KBM-7 (cell line): Measurements from ENCODE around the gene MRS2.

Experiments
- DNase-seq: peaks from one replicate; pipeline ENCODE4 v3.0.0-alpha.2; 2015
- in situ Hi-C: fragments of 300-500 bp; cut with MboI; formaldehyde crosslinking; loops from 2 replicates; pipeline ENCODE4 v1.14.3; 2020; ENCODE audit warnings: low sequenced_read_pairs, low pct_unique_long_range_greater_than_20kb, mixed read lengths

Gene MRS2

DNA sequence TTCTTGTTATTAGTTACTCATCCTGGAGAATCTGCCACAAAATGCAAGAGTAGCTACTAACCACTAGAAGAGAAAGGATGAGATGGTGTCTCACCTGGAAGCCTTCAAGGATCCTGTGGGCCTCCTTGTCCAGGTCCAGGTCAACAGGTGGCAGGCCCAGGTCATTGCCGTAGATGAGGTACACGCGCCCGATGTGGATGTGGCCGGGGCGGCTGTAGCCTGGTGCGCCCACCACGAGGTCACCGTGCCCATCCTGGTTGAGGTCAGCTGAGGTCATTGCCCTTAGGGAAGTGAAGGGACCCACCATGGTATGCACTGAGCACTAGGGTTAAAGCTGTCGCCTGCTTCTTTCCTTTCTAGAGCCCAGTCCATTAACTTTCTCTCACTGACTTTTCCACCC, 51.2 kb downstream of the MRS2 start:
- in situ Hi-C loops: no loop called here
- DNase-seq: no peak

DNA sequence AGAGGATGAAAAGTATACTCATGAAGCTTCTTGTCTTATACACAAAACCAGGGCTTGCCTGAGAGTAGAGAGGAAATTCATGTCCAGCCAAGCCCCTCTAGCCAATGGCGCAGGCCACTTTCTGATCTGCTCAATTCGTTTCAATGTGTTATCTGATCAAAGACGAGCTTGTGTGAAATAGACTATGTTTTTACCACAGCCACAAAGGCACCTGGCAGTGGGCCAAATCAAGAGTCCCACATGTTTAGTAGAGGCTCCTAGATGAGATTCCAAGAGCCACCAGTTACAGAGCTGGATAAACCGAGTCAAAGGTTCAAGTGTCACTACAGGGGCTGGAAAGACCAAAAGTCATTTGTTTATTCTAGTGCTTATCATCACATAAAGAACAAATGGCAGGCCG, 51.7 kb downstream of the MRS2 start:
- no peak for DNase-seq
- in situ Hi-C loops: no loop called here

GRCh38 chr6:24455061-24455460, 52.3 kb downstream of the MRS2 start:
- in situ Hi-C loops: no loop called here
- DNase-seq: no peak

DNA sequence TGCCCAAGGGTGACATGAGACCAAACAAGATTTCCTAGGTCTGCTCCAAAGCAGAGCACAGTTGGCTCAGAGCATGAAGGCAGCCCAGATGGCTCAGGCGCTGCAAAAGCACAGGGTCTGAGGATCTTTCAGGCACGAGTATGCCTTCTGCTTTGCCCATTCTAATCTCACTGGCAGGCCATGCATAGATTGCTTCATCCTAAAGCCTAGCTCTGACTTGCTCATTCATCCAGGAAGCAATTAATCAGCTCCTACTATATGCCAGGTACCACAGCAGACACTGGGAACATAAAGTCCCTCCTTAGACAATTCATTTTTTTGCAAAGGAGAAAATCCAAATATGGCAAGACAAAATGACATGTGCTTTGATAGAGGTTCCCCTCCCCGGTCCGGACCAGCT, 55.4 kb downstream of the MRS2 start:
- in situ Hi-C loops: no loop called here
- DNase-seq: no peak

GRCh38 chr6:24458941-24459340, 56.2 kb downstream of the MRS2 start:
- no peak for DNase-seq
- in situ Hi-C loops: no loop called here

DNA sequence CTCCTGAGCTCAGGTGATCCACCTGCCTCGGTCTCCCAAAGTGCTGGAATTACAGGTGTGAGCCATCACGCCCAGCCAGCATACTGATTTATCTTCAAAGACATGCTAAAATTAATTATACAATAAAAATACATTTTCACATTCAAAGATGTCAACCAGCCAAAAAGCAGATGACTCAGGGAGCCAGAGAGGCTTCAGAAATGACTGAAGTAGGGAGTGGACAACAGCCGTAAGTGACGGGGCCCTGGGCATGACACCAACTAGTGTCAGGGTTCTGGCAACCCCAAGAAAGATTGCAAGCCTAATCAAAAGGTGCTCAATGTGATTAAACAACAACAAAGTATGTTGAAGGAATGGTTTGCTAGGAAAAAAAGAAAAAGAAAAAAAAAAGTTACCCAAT, 58.2 kb downstream of the MRS2 start:
- no peak for DNase-seq
- in situ Hi-C loops: no loop called here

GRCh38 chr6:24464253-24465038, 61.7 kb downstream of the MRS2 start:
- no peak for DNase-seq
- in situ Hi-C loops: no loop called here

- in situ Hi-C loops: no loop called here
- DNase-seq: no peak
Observed at GRCh38 chr6:24469811-24470210, 67.1 kb downstream of the MRS2 start.

- no peak for DNase-seq
Observed at GRCh38 chr6:24472181-24472580, 69.4 kb downstream of the MRS2 start.

More at GRCh38 chr6:24472181-24472580, 69.4 kb downstream of the MRS2 start:
- in situ Hi-C loops: no loop called here
